Stimulated activated CD8-positive, alpha-beta memory T cell treated with anti-CD3 and anti-CD28 coated beads, Interleukin-7, amount 100 ng/mL, for 48 hours (primary cell): ENCODE results near the gene PDCD4.

Source experiments
- DNase-seq, 2 donors: peaks; one replicate each; pipeline ENCODE4 v3.0.0-alpha.2; 2020; ENCODE audit warnings: low read depth in 1 of 2; ENCODE audit errors: extremely low read depth in 1 of 2

PDCD4 gene

GRCh38 chr10:110871298-110872084, at the start of gene PDCD4:
Gene PDCD4 (plus strand): TSS chr10:110871928. CDS start chr10:110876028, 4,100 bp downstream.
- DNase-seq, result peak; percentile 87 to 97

- DNase-seq, result no peak
Observed at GRCh38 chr10:110822035-110822711, 49.6 kb upstream of the PDCD4 start.

DNA sequence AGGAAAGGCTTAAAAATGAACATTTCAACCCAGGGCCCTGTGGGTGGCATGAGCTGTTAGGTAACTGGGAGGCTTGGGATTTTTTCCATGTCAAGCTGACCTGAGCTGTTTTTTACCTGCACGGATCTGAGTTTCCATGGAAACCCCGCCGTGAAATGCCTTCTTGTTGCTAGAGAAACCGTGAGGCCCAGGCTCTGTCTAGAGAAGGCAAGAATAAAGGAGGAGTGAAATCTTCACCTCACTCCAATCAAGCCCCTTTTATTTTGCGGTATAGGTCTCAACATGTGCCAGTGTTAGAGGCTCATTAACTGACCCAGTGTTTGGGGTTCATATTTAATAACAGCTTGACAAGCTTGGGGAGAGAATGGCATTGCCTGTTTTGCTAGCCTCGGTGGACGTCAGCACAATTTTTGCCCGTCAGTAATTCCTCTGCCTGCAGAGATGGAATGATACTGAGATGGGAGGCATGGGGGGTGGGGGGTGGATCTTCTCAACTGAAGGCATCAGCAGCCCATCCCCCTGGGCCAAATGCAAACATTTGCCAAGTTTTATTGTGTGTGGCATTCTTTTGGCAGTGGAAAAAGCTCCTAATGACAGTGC, 48.9 kb upstream of the PDCD4 start:
- no peak for DNase-seq

- no peak for DNase-seq
Observed at GRCh38 chr10:110824152-110824441, 47.6 kb upstream of the PDCD4 start.

GRCh38 chr10:110824660-110825059, 47.1 kb upstream of the PDCD4 start:
- DNase-seq, result no peak

DNA sequence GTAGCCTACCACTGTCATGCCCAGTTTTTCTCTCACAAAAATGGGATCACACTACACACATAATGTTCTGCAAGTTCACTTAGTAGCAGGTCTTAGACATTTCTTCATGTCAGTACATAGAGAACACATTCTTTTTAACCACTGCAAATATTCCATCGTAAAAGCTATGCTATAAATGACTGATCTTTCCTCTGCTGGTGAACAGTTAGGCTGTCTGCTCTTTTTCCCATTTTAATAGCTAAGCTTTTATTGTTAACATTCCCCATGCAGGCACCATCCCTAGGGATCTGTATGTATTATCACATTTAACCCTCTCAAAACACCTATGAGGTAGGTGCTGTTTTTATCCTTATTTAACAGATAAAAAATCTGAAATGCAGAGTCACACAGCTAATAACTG, 46.2 kb upstream of the PDCD4 start:
- DNase-seq, result no peak

DNA sequence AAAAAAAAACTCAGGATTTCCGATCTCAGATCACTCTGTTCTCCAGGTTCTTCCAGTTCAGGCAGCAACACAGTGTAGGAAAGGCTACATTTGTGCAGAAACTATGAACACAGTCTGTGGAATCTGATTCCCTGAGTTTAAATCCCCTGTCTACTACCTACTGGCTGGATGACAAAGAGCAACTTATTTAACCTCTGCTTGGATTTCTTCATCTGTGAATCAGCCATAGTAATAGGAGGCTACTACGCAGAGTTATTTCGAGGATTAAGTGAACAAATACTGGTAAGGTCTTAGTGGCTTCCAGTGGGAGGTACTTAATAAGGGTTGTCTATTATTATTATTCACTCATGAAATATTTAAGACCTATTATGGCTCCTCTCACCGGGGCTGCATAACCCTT, 44.3 kb upstream of the PDCD4 start:
- no peak for DNase-seq

DNA sequence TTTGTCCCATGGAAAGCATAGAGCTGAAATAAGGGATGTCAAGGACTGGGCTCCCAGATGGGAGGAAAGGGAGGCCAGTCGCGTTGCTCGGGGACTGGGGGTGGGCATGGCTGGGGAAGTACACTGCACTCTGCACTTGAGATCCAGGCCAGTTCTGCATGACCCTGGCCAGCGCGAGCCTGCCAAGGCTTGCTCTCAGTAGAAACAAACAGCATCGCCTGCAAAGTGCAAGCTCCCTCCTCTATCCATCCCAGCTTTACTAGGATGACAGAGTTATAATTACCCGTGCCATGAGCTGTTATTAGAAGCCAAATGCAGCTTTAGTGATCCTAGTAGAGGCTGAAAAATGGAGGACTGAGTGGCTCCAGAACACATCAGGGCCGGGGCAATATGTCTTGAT, 43.9 kb upstream of the PDCD4 start:
- DNase-seq, result no peak

DNA sequence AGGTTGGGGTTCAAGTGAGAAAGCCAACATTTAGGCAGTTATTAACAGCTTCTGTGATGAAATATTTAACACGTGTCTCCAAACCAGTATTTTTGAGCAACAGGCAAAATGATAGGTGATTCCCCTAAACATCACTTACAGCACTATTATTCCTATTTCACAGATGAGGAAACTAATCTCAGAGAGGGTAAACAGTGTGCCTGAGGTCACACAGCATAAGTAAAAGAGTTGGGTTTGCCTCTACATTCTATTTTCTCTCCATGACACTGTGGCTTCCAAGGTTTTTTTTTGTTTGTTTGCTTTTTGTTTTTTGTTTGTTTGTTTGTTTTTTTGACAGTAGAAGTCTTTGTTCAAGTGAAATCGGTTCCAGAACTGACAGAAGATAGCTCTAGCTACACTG, 43.2 kb upstream of the PDCD4 start:
- DNase-seq, result no peak

DNA sequence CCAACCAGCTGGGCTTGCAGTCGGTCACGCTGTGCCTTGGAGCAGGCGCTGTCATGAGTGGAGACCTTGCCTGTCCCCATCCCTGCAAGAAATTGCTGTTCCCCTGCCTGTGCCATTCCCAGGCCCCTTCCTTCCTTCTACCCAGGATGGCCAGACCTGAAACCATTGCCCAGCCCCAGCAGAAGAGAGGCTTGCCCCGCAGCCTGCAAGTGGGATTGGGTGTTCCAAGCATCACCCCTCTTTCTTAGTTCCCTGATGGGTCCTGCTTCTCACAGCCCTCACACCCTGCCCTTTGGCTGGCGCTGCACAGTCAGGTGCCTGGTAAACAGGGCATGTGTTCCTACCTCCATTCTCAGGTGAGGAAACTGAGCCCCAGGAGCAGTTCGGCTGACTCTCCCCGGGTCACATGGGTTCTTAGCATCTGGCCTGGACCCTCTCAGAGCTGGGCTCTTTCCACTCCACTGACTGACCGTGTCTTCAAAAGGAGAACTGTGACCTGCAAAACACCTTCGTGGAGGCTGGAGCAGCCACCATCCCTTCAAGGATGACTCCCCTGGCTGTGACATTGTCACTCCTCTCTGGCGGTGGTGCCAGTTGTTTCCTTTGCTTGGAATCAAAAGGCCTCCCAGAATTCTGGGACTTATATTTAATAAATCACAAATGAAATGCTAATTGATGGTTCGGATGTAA, 41.9 kb upstream of the PDCD4 start:
- no peak for DNase-seq

DNA sequence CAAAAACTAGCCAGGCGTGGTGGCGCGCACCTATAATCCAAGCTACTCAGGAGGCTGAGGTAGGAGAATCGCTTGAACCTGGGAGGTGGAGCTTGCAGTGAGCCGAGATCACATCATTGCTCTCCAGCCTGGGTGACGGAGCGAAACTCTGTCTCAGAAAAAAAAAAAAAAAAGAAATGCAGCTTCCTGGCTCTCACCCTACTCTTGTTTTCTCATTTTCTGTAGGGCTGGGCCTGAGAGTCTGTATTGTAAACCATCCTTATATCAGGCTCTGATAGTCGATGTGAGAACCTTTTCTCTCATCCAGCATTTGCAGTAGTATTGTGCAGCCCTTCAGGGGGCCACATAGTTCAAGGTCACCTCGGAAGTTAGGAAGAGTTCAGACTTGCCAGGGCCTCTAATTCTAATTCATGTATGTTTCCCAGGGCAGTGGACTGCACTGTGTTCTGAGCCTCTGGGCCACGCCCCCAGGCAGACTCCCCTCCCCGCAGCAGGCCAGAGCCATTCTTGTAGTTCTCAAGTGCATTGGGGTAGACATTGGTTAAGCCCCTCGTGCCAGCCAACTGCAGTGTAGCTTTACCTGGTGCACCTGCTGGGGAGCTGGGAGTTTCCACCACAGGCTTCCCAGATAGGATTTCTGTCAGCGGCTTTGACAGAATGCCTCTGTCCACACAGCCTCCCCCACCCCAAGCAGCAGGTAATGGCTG, 38.3 kb upstream of the PDCD4 start:
- no peak for DNase-seq

- DNase-seq, result no peak
Observed at GRCh38 chr10:110833941-110834628, 37.6 kb upstream of the PDCD4 start.

DNA sequence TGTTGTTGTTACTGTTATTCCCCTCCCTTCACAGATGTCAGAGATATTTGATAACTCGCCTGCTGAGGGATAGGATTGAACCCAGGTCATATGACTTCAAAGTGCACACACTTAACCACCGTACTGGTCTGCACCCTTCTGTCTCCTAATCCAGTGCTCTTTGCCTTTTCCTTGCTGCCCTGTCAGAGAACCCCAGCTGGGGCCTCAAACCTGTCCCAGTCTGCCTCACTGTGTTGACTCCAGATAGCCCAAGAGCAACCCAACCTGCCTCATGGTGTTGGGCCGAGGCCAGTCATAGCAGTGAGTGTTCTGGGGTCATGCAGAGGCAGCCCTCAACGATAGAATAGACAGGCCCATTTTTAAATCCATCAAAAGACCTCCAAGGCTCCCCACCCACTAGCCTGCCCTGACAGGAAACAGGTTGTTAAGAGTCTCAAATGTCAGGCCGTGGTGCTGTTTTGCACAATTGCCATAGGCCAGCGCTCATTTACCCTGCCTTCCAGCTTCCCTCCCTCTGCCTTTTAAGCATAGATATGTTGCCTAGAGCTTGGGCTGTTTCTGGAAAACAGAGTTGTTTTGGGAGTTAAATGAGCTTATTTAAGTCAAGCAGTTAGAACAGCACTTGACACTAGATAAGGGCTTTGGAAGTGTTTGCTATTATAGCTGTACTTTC, 37.0 kb upstream of the PDCD4 start:
- no peak for DNase-seq

DNA sequence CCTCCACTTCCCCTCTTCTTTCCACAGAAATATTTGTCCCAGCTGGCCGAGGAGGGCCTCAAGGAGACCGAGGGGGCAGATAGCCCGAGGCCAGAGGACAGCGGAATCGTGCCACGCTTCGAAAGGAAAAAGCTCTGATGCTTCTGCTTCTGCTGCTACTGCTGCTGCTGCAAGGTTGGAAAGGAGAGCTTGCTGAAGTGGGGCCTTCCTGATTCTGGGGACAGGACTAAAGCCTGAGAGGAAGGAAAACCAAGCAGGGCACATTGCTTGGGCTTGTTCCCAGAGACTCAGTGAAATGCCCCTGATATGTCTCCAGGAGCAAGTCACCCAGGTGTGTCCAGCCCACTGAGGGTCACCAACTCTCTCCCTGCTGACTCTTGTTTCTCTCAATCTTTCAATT, 35.9 kb upstream of the PDCD4 start:
- no peak for DNase-seq

DNA sequence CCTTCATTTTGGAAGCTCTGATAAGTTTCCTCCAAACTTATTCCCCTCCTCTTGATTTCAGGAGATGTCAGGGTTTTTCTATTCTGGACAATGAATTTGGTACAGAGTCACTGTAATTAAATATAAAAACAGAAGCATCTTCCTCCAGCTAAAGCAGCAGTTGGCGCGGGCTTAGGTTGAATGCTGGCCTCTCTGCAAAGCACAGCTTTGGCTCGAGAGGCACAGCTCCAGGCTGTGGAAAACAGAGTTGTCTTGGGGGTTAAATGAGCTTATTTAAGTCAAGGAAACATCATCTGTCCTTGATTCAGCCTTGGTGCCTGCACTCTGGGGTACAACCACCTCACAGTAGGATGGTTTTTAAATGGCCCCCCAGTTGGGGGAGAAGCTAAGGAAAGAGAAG, 35.0 kb upstream of the PDCD4 start:
- no peak for DNase-seq

DNA sequence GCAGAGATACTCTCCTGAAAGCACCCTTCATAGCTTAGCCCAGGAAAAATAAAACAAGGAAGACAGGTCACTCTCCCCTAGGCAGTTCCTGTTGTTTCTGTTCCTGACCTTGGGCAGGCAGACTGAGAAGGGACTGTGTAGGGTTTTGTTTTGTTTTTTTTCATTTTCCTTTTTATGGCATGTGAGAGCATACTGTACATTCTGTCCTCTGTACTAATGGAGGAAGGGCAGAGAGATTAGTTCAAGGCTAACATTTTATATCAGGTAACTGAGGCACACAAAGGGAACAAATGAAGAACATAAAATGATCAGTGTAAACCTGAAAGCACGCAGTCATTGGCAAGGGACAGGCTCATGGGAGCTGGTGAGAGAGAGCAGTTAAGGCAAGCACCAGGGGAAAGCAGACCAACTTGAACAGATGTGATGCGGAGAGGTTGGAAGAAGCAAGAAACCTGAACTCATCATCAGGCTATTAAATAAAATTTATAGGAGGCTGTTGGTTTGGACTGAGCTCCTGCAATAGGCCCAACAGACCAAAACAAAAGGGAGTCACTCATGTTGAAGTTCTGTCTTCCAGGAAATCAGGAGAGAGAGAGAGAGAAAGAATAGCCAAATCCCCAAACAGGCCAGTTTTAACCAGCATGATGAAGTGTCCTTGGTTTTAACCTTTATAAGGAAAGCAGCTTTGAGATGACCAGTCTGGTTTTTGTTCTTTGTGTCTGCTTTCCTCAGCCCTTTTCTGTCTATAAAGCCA, 34.1 kb upstream of the PDCD4 start:
- DNase-seq, result no peak

DNA sequence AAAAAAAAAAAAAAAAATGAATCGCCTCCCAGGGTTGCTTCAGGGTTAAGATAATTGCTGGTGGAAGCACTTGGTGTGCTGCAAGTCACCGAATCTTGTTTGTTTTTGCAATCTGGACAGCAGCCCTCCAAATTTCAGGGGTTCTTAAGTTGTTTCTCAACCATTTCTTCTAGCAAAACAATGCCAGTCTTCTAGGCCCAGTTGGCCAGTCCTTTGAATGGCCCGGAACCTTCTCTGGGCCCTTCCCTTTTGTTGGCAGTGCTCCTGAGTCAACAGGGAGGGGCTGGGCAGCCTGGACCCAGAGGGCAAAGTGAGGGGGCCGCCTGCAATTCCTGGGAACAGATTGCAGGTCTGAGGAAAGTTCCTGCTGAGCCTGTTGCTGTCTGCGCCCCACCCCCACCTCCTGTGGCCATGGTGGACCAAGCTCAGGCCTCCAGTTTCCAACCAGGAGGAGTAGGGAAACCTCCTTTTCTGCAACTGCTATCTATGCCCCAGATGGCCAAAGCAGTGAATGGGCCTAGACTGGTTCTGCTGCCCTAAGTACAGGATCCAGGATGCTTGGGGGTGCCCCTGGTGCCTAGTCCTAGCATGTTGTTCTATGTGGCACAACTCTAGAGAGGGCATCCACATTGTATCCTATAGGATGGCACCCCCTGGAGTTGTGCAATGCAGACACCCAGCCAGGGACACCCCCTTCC, 31.4 kb upstream of the PDCD4 start:
- DNase-seq, result no peak

DNA sequence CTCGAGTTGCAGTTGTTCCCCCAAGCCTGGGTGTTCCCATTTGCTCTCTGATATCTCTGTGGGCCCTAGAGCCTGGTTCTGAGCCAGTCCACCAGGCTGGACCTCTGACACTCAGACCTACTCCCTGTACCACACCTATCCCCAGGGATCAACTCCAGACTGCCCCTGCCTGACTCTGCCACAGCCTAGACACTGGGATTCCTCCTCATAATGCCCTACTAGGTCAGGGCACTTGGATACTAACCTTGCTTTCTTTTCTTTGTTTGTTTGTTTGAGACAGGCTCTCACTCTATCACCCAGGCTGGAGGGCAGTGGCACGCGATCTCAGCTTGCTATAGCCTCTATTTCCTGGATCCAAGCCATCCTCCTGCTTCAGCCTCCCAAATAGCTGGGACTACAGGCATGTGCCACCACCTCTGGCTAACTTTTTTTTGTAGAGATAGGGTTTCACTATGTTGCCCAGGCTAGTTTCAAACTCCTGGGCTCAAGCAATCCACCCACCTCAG, 30.8 kb upstream of the PDCD4 start:
- no peak for DNase-seq
